Natural killer cell (primary cell): Measurements from ENCODE around the gene CCR6. TPM values are rescaled to one million over a fixed set of nuclear protein-coding genes. Genes with fewer than 3 reads are reported as not detected.
"Not testable (repeated sequence)": the region's sequence is repeated elsewhere in the genome, so short reads cannot be mapped to it uniquely, and the experiment has no call there.

Experiments used
- ATAC-seq, 3 donors: fragments of 150-1000 bp in 2 of 3; fragments of 200-7000 bp in 1 of 3; cut with Tn5 transposase; 1 replicate in 1 of 3; 2 replicates in 2 of 3; pipeline ENCODE4 v1.10.0; 2021; ENCODE audit warnings: mild to moderate bottlenecking in 2 of 3, moderate library complexity in 2 of 3
- DNase-seq, 2 donors: peaks; one replicate each; pipeline versions ENCODE4 v3.0.0 to v3.0.0-alpha.2; 2013 to 2021; ENCODE audit warnings: mixed read lengths in 1 of 2
- H3K27ac ChIP-seq: one replicate; pipeline ENCODE4 v1.5.1; 2013; ENCODE audit warnings: mild to moderate bottlenecking, low read length
- H3K27me3 ChIP-seq: one replicate; pipeline ENCODE4 v1.6.1; 2013; ENCODE audit warnings: low read length; ENCODE audit not compliant: control insufficient read depth, insufficient read depth
- H3K36me3 ChIP-seq: one replicate; pipeline ENCODE4 v1.6.1; 2013; ENCODE audit warnings: low read length; ENCODE audit not compliant: control insufficient read depth, insufficient read depth
- H3K4me1 ChIP-seq: one replicate; pipeline ENCODE4 v1.6.1; 2013; ENCODE audit warnings: low read length; ENCODE audit not compliant: control insufficient read depth, insufficient read depth
- H3K4me3 ChIP-seq: one replicate; pipeline ENCODE4 v1.5.1; 2013; ENCODE audit warnings: low read length
- H3K9me3 ChIP-seq: one replicate; pipeline ENCODE4 v1.6.1; 2013; ENCODE audit warnings: low read length; ENCODE audit not compliant: control insufficient read depth, insufficient read depth
- H3K27ac Mint-ChIP-seq, 2 donors: one replicate each; pipeline ENCODE4 v1.8.0; 2022; ENCODE audit warnings: mild to moderate bottlenecking in 2 of 2, mixed read lengths in 2 of 2, moderate library complexity in 1 of 2
- H3K27me3 Mint-ChIP-seq, 2 donors: one replicate each; pipeline ENCODE4 v1.8.0; 2022; ENCODE audit warnings: low read depth in 2 of 2, mixed read lengths in 2 of 2
- H3K36me3 Mint-ChIP-seq: one replicate; pipeline ENCODE4 v1.8.0; 2022; ENCODE audit warnings: mixed read lengths
- H3K4me1 Mint-ChIP-seq, 2 donors: one replicate each; pipeline ENCODE4 v1.8.0; 2022; ENCODE audit warnings: mixed read lengths in 2 of 2
- H3K4me3 Mint-ChIP-seq: one replicate; pipeline ENCODE4 v1.8.0; 2022; ENCODE audit warnings: mild to moderate bottlenecking, moderate library complexity, mixed read lengths
- H3K9me3 Mint-ChIP-seq, 2 donors: one replicate each; pipeline ENCODE4 v1.8.0; 2022; ENCODE audit warnings: mixed read lengths in 2 of 2
- WGBS: methylation state at CpG from one replicate; pipeline ENCODE4 v1.1.7; 2013; ENCODE audit warnings: missing lambda C conversion rate; ENCODE audit not compliant: insufficient coverage; 5-methylcytosine and 5-hydroxymethylcytosine counted together
- intact Hi-C: fragments of 100-400 bp; cut with micrococcal nuclease; formaldehyde crosslinking; loops from one replicate; pipeline ENCODE4 v1.14.2; 2022
- total RNA-seq, 4 donors: library from RNA; stranded (reverse); fragments of 120-200 nt in 1 of 4; gene quantifications; one replicate each; pipeline versions ENCODE4 v1.2.3 to v1.2.4, GENCODE V29; 2013 to 2022
- TF ChIP-seq, protein P1 (sequence below): fragments of 200-600 bp; IDR thresholded peaks from one replicate; pipeline ENCODE4 v1.8.0; 2022; ENCODE audit warnings: antibody characterized with exemption

The CCR6 gene
- total RNA-seq, 3 donors from 2014 or later (not counting 1 experiment from before 2014, with no cell fraction given) = 0.23 TPM; not detected in 2

DNA sequence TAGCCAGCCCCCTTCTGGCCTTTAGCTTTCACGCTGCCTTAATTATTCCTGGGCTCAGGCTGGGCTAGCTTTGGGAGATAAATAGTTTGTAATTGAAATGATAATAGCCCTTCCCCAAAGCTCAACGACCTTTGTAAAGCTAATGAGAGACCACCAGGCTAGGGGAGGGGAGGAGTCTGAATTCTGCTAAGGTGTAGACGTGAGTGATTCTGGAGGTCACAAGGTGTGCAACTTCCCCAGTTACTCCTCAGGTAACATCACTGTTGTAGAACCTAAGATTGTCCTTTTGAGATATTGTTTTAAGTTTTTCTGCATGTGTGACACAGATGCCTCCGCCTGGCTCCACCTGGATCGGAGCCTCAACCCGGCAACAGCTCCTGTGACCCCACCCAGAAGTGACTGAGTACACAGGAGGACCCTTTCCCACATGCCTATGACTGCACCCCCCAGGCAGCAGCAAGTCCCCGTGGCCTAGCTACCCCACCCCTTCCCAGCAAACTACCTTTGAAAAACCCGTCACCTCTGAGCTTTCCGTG lies 40.6 kb downstream of the CCR6 start:
- H3K36me3 Mint-ChIP-seq = no peaks in the 10 kb centered on the region
- intact Hi-C loops = no loop called here

DNA sequence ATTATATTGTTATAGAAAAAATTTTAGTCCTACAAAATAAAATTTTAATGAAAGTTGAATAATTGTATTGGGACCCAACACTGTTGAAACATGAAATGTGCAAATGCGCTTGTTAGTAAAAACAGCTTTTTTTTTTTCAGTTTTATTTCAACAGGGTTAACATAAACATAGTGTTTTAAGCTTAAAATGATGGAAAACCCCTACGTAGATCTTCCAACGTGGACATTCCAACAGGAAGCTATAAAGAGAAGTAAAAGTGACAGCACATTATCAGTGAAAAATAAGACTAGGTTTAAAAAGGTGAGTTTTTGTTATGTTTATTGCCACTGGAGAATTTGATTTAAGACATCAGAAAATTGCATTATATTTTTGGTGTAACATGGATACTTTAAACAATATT lies 41.4 kb downstream of the CCR6 start:
- H3K4me3 ChIP-seq = no peak overlapping the region
- TF ChIP-seq, protein P1, sequence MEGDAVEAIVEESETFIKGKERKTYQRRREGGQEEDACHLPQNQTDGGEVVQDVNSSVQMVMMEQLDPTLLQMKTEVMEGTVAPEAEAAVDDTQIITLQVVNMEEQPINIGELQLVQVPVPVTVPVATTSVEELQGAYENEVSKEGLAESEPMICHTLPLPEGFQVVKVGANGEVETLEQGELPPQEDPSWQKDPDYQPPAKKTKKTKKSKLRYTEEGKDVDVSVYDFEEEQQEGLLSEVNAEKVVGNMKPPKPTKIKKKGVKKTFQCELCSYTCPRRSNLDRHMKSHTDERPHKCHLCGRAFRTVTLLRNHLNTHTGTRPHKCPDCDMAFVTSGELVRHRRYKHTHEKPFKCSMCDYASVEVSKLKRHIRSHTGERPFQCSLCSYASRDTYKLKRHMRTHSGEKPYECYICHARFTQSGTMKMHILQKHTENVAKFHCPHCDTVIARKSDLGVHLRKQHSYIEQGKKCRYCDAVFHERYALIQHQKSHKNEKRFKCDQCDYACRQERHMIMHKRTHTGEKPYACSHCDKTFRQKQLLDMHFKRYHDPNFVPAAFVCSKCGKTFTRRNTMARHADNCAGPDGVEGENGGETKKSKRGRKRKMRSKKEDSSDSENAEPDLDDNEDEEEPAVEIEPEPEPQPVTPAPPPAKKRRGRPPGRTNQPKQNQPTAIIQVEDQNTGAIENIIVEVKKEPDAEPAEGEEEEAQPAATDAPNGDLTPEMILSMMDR = no peak
- 64% methylated on average over 2 of the region's 3 CpGs for WGBS
- Mint-ChIP-seq H3K9me3 (no peaks in the 10 kb centered on the region), H3K27ac (no peak overlapping the region), H3K4me3 (no peak overlapping the region), H3K4me1 (no peaks in the 10 kb centered on the region), H3K27me3 (peaks cover 9 to 42% of the 10 kb centered on the region in 2 donors), H3K36me3 (no peaks in the 10 kb centered on the region)
- no peak overlapping the region for H3K27ac ChIP-seq
- no peaks in the 10 kb centered on the region for H3K4me1 ChIP-seq
- no peaks in the 10 kb centered on the region for H3K9me3 ChIP-seq
- H3K27me3 ChIP-seq = no peaks in the 10 kb centered on the region
- ATAC-seq = no peak
- DNase-seq = no peak
- no peaks in the 10 kb centered on the region for H3K36me3 ChIP-seq
- intact Hi-C loops = no loop called here

More for the DNA sequence above, 40.6 kb downstream of the CCR6 start:
- H3K4me3 Mint-ChIP-seq = no peak overlapping the region
- H3K27ac Mint-ChIP-seq = no peak overlapping the region
- peaks cover 6 to 42% of the 10 kb centered on the region in 2 donors for H3K27me3 Mint-ChIP-seq
- H3K27me3 ChIP-seq = no peaks in the 10 kb centered on the region
- no peak overlapping the region for H3K4me3 ChIP-seq
- ATAC-seq (no peak), DNase-seq (no peak)
- H3K4me1 Mint-ChIP-seq = no peaks in the 10 kb centered on the region
- no peaks in the 10 kb centered on the region for H3K36me3 ChIP-seq
- H3K9me3 ChIP-seq = no peaks in the 10 kb centered on the region
- H3K27ac ChIP-seq = no peak overlapping the region
- no peaks in the 10 kb centered on the region for H3K9me3 Mint-ChIP-seq
- 93% methylated on average over 9 of the region's 9 CpGs for WGBS
- no peaks in the 10 kb centered on the region for H3K4me1 ChIP-seq
- TF ChIP-seq, protein P1 = no peak

DNA sequence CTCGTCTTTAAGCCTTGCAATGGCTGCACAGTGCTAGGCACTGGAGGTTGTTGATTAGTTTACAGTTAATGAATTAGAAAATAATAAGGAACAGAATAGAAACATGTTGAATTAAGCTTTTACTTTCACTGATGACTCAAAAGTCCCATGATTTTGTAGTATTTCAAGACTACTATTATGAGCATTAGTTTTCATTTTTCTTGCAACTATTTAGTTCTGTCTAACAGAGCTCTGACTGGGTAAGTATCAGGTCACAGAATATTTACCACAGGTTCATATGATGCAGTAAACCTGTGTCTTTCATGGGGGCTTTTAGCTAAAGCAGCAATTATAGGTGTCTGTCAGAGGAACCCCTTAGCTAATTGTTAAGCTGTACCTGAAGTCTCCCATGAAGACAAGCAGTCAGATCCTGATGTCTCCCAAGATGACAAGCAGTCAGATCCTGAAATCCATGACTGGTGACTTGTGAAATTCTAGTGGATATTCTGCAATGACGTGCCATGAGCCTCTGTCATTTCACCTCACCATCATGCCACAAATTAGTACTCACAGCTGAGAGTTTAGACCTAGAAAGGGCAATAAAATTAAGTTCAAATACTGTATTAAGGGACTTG lies 43.1 kb downstream of the CCR6 start:
- intact Hi-C loops = no loop called here
- WGBS = 60% methylated on average over 1 of the region's 2 CpGs

DNA sequence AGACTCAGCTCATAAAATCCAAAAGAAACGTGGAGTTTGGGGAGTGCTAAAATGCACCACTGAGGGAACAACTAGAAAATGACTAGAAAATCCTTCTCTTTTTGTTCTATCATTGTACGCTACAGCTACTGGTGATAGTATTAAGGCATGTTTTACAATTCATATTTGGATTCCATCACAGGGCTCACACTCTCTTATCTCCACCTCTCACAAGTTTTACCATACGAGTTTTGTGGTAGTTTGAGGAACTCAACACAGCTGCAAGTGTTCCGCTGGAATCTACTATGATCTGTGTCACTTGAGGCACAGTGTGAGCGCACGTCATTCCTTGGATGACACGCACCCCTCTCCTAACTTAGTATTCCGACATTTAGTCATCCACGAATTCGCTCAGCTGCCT lies 44.8 kb downstream of the CCR6 start:
- H3K36me3 Mint-ChIP-seq, H3K4me3 Mint-ChIP-seq, H3K27ac ChIP-seq, H3K27me3 ChIP-seq, H3K4me1 Mint-ChIP-seq, DNase-seq, H3K36me3 ChIP-seq, ATAC-seq, H3K9me3 ChIP-seq, H3K4me1 ChIP-seq, intact Hi-C loops, H3K4me3 ChIP-seq, H3K27ac Mint-ChIP-seq, H3K9me3 Mint-ChIP-seq: not testable (repeated sequence)
- peaks cover 14 to 30% of the 10 kb centered on the region in 2 donors for H3K27me3 Mint-ChIP-seq
- WGBS = no CpG with 5 or more reads among the region's 10 CpGs

More for the DNA sequence above, 43.1 kb downstream of the CCR6 start:
- Histone ChIP-seq H3K9me3 (no peaks in the 10 kb centered on the region), H3K4me3 (no peak overlapping the region), H3K36me3 (no peaks in the 10 kb centered on the region), H3K27me3 (no peaks in the 10 kb centered on the region), H3K27ac (no peak overlapping the region), H3K4me1 (no peaks in the 10 kb centered on the region)
- DNase-seq (no peak), ATAC-seq (no peak)
- Mint-ChIP-seq H3K27ac (no peak overlapping the region), H3K27me3 (peaks cover 14 to 30% of the 10 kb centered on the region in 2 donors), H3K4me1 (peaks cover 0 to 6% of the 10 kb centered on the region in 2 donors), H3K36me3 (no peaks in the 10 kb centered on the region), H3K4me3 (no peak overlapping the region), H3K9me3 (no peaks in the 10 kb centered on the region)
- TF ChIP-seq, protein P1 = no peak

DNA sequence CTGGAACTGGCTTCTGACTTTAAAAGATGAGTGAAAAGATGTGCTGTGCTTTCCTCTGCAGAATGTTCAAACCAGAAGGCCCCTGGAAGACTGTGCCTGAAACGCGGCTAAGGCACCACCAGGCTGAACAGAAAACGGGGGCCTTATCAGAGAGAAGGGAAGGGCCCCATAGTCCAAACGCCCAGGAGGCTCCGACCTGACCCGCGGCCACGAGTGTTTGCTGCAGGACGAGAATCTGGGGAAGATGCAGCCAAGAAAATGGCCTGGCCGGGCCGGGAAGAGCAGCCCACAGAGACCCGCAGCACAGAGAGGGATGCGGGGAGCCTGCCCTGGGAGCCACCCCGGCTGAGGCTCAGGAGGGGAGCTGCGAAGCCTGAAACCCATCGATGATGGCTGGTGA lies 45.4 kb downstream of the CCR6 start:
- intact Hi-C loops, H3K36me3 Mint-ChIP-seq, H3K9me3 ChIP-seq, H3K4me3 ChIP-seq, H3K9me3 Mint-ChIP-seq, H3K4me1 ChIP-seq, ATAC-seq, H3K4me1 Mint-ChIP-seq, H3K27ac ChIP-seq, H3K4me3 Mint-ChIP-seq, H3K27ac Mint-ChIP-seq, DNase-seq, H3K27me3 ChIP-seq, H3K36me3 ChIP-seq: not testable (repeated sequence)
- H3K27me3 Mint-ChIP-seq = peaks cover 14 to 30% of the 10 kb centered on the region in 2 donors
- 82% methylated on average over 8 of the region's 16 CpGs for WGBS

DNA sequence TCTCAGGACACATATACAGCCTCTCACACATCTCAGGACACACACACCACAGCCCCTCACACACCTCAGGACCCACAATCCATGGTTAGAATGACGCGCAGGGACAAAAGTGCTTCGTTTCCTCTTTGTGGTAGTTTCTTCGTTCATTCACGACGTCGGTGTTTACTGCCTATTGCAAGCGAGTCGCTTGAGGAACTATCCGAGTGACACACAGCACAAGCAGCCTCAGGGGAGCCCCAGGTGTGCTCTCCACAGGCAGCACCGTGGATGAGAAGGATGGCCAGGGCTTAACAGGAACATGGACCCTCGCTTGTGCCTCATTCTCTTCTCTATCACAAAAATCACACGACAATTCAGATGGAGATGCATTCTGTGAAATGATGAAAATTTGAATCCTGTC lies 47.0 kb downstream of the CCR6 start:
- H3K9me3 Mint-ChIP-seq, H3K4me1 Mint-ChIP-seq, H3K4me3 Mint-ChIP-seq, H3K4me3 ChIP-seq, H3K36me3 Mint-ChIP-seq, H3K27ac ChIP-seq, H3K36me3 ChIP-seq, H3K27ac Mint-ChIP-seq, DNase-seq, intact Hi-C loops, H3K4me1 ChIP-seq, H3K27me3 ChIP-seq, ATAC-seq, H3K9me3 ChIP-seq: not testable (repeated sequence)
- WGBS = no CpG with 5 or more reads among the region's 13 CpGs
- peaks cover 14 to 21% of the 10 kb centered on the region in 2 donors for H3K27me3 Mint-ChIP-seq
